NB4 (cell line): ENCODE measurements around the gene TBX21.

ENCODE experiments used
- MAX ChIP-seq: IDR thresholded peaks from 2 replicates; pipeline ENCODE4 v1.6.1; 2011; ENCODE audit warnings: low read depth, low read length
- POLR2A ChIP-seq: IDR thresholded peaks from 2 replicates; pipeline ENCODE4 v1.6.1; 2011; ENCODE audit warnings: mild to moderate bottlenecking; ENCODE audit not compliant: insufficient read length; ENCODE audit errors: extremely low read depth
- TF ChIP-seq, protein P1 (sequence below): IDR thresholded peaks from one replicate; pipeline ENCODE4 v1.5.1; 2012; ENCODE audit warnings: low read depth, low read length

- TF ChIP-seq MAX (no peak), POLR2A (no peak)
- TF ChIP-seq, protein P1, sequence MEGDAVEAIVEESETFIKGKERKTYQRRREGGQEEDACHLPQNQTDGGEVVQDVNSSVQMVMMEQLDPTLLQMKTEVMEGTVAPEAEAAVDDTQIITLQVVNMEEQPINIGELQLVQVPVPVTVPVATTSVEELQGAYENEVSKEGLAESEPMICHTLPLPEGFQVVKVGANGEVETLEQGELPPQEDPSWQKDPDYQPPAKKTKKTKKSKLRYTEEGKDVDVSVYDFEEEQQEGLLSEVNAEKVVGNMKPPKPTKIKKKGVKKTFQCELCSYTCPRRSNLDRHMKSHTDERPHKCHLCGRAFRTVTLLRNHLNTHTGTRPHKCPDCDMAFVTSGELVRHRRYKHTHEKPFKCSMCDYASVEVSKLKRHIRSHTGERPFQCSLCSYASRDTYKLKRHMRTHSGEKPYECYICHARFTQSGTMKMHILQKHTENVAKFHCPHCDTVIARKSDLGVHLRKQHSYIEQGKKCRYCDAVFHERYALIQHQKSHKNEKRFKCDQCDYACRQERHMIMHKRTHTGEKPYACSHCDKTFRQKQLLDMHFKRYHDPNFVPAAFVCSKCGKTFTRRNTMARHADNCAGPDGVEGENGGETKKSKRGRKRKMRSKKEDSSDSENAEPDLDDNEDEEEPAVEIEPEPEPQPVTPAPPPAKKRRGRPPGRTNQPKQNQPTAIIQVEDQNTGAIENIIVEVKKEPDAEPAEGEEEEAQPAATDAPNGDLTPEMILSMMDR, result no peak
Measured at GRCh38 chr17:47718634-47719405, 14.2 kb upstream of the TBX21 start.
